ENCODE results near the gene C17orf113.

DNA sequence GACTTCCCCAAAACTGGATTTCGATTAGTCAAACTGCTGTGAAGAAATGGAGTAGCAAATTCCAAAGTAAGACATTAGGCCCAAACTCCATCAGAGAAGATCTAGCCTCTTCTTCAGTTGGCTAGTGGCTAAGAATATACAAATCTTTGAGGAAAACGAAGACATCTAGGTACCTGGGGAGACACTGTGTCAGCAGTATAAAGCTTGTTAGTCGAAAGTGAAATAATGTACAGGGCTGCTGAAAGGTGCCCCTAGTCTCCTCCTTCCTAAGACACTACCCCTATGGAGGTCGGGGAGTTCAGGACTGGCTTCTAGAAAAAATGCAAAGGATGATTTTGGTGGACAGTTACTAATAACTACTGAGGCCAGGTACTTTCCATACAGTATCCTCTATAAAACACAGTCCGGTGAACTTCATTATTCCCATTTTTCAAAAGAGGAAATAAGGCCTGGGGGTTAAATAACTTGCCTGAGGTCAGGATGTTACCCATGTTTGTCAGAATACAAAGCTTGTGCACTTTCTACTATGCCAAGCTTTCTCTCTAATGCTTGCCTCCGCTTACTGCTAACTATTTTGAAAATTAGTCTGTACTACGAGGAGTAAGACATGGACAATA lies 48.1 kb downstream of the C17orf113 start:
- TF ChIP-seq TAF1 (IDR thresholded peaks at IDR 0.05; ENCODE audit: borderline replicate concordance, insufficient read depth, low read length) (no peak), POLR2AphosphoS5 (IDR thresholded peaks at IDR 0.05; ENCODE audit: low read depth, low read length) (no peak), SIN3A (IDR thresholded peaks at IDR 0.05; ENCODE audit: borderline replicate concordance, insufficient read depth, low read length) (no peak)
- TF ChIP-seq, protein P1, sequence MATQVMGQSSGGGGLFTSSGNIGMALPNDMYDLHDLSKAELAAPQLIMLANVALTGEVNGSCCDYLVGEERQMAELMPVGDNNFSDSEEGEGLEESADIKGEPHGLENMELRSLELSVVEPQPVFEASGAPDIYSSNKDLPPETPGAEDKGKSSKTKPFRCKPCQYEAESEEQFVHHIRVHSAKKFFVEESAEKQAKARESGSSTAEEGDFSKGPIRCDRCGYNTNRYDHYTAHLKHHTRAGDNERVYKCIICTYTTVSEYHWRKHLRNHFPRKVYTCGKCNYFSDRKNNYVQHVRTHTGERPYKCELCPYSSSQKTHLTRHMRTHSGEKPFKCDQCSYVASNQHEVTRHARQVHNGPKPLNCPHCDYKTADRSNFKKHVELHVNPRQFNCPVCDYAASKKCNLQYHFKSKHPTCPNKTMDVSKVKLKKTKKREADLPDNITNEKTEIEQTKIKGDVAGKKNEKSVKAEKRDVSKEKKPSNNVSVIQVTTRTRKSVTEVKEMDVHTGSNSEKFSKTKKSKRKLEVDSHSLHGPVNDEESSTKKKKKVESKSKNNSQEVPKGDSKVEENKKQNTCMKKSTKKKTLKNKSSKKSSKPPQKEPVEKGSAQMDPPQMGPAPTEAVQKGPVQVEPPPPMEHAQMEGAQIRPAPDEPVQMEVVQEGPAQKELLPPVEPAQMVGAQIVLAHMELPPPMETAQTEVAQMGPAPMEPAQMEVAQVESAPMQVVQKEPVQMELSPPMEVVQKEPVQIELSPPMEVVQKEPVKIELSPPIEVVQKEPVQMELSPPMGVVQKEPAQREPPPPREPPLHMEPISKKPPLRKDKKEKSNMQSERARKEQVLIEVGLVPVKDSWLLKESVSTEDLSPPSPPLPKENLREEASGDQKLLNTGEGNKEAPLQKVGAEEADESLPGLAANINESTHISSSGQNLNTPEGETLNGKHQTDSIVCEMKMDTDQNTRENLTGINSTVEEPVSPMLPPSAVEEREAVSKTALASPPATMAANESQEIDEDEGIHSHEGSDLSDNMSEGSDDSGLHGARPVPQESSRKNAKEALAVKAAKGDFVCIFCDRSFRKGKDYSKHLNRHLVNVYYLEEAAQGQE (IDR thresholded peaks at IDR 0.05; ENCODE audit: insufficient read depth in 1 of 2, low read depth in 2 of 2, low read length in 2 of 2) = no peak

Measured in PFSK-1 (cell line).